GM19397 (cell line): ENCODE results near the gene SRCIN1.
"Not testable (repeated sequence)": the region's sequence is repeated elsewhere in the genome, so short reads cannot be mapped to it uniquely, and the experiment has no call there.

Experiments
- ATAC-seq: cut with Tn5 transposase; IDR thresholded peaks from one replicate; pipeline ENCODE4 v1.9.1; 2021; ENCODE audit warnings: mild to moderate bottlenecking, moderate library complexity; ENCODE audit not compliant: unreplicated experiment

SRCIN1 gene

GRCh38 chr17:38550661-38551060 lies 55.1 kb downstream of the SRCIN1 start:
- ATAC-seq: no peak

- no peak for ATAC-seq
Observed at GRCh38 chr17:38549285-38549684, 56.5 kb downstream of the SRCIN1 start.

DNA sequence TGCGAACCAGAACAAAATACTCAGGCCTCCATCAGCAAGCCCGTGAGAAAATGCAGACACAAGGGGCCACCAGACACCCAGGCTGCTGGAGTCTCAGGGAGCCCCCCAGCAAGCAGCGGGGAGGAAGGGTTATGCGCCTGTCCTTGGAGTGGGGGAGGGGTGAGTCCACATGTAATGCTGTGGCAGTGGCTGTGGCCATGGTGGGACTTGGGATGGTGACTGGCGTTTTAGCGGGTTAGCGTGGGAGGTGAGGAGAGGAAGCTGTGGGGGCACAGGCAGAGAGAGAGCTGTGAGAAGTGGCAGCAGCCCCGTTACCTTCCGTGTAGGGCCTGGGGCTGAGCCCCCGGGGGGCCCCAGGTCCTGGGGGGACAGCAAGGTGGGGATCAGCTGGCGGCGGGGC lies 58.3 kb downstream of the SRCIN1 start:
- ATAC-seq: no peak

DNA sequence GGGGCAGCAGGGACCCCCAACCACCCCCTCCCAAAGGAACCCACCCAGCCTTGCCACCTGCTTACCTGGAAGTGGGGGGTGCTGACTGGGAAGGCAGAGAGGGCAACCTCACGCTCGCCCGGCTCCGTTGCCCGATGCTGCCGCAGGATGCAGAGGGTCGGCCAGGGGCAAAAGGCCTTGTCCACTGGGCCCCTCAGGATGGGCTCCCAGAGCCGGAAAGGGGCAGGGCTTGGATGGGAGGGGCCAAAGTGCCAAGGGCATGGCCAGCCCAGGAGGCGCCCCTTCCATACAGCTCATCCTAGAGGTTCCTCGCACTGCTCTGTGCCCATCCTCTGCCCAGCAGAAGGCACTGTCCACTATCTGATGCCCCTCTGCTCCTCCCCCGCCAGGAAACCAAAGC lies 59.4 kb downstream of the SRCIN1 start:
- no peak for ATAC-seq

- no peak for ATAC-seq
Observed at GRCh38 chr17:38545531-38546225, 60.1 kb downstream of the SRCIN1 start.

DNA sequence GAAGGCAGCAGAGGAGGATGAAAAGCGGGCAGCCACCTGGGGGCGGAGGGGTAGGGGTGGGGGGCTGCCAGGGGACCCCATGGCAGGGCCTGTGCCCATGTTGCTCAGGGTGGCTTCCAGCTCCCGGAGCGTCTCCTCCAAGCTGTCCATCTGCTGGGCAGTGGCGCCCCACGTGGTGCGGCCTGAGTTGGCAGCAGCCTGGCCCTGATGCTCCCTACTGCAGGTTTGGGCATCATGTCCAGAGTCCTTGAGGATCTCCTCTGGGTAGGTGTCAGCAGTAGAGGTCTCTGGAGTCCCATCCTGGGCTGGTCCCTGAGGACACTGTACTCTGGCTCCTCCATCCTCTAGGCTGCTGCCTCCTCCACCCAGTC lies 60.9 kb downstream of the SRCIN1 start:
- ATAC-seq: no peak

GRCh38 chr17:38544175-38544838 lies 61.4 kb downstream of the SRCIN1 start:
- ATAC-seq: no peak

DNA sequence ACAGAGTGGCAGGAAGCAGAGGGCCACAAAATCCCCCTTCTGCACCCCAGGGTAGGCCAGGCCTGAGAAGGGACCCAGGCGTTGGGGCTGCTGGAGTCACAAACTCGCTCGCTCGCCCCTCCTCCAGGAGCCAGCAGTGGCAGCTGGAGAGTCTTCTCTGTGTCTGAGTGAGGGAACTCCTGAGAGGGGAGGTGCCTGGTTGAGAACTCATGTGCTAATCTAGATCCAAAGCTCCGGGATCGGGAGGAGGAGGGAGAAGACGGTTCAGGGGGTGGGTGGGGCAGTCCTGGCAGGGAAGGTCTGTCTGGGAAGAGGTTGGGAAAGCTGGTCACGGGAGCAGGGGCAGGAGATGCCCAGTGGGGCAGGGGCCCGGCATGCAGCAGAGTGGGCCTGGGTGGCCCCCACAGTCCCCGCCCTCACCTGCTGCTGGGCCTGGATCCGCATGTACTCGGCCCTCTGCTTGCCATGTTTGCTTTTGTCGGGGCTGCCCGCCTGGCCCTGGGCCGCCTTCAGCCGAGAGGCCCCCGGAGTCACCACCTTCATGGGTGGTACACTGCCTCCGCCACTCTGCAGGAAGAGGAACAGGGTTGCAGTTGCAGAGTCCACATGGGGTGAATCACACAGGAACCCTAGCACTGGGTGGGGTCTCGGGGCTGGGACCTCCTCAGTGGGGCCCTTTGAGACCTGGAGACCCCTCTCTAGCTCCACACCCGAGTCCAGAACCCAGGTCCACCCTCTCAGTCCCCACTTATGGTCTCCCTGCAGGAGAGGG lies 62.2 kb downstream of the SRCIN1 start:
- ATAC-seq: no peak

GRCh38 chr17:38542286-38542685 lies 63.5 kb downstream of the SRCIN1 start:
- ATAC-seq: no peak

DNA sequence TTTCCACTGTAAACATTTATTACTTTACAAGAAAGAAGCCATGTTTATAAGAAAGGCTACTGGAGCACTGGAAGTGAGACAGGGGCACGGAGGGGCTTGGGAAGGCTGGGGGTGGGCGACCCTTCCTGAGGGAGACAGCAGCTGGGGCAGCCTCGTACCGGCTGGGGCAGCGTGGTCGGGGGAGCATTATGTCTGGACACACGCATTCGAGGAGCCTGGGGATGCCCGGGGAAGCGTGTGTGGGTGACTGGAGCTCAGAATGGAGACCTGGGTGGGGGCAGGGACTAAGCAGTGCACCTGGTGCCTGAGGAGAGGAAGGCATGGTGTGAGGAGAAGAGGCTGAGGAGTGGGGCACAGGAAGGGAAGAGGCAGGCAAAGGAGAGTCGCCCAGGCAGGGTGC lies 64.5 kb downstream of the SRCIN1 start:
- ATAC-seq: no peak

- ATAC-seq: no peak
Observed at GRCh38 chr17:38540514-38541045, 65.2 kb downstream of the SRCIN1 start.

DNA sequence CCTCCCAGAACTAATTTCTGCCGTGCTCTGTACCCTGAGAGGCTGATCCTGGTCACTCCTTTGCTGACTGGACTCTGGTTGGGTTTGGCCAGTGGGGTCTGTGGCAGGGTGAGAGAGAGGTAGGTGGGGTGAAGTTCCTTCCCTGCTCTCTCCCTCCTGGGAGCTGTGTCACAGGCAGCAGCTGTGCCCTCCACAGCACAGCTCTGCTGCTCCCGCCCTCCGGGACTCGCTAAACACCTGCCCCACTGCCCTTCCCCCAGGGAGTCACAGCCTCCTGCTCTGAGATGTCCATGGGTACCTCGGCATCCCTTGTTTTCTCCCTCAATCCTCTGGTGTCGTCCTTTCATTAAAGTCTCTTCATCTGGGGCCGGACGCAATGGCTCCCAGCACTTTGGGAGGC lies 66.4 kb downstream of the SRCIN1 start:
- ATAC-seq: no peak

- no peak for ATAC-seq
Observed at GRCh38 chr17:38538906-38539305, 66.8 kb downstream of the SRCIN1 start.

GRCh38 chr17:38536661-38537060 lies 69.1 kb downstream of the SRCIN1 start:
- no peak for ATAC-seq

GRCh38 chr17:38535886-38536285 lies 69.9 kb downstream of the SRCIN1 start:
- no peak for ATAC-seq

- ATAC-seq: no peak
Observed at GRCh38 chr17:38534498-38534885, 71.3 kb downstream of the SRCIN1 start.

DNA sequence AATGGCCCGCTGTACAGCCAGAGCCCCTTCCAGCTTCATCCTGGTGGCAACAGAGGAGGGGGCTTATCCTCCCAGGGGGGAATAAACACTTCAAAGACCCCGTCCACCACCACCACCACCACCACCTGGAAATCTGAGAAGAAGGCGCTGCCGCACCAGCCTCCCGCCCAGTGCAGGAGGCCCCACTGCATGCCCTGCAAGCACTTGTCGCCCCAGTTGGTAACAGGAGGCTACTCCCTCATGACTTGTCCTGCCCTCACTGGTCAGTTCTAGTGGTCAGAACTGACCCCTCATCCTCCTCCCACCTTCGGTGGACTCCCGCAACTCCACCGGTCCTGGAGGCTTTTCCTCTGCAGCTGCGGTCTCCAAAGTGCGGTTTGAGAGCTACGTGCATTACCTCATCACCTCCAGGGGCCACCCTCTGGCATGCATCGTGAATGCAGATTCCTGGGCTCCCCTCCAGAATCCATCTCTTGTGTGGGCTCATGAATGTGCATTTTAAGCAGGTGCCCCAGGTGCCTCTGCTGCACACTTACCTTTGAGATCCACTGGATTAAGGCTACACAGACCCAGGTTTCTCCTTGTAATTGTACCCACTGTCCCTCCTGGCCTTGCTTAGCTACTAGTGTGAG lies 71.8 kb downstream of the SRCIN1 start:
- ATAC-seq: no peak

DNA sequence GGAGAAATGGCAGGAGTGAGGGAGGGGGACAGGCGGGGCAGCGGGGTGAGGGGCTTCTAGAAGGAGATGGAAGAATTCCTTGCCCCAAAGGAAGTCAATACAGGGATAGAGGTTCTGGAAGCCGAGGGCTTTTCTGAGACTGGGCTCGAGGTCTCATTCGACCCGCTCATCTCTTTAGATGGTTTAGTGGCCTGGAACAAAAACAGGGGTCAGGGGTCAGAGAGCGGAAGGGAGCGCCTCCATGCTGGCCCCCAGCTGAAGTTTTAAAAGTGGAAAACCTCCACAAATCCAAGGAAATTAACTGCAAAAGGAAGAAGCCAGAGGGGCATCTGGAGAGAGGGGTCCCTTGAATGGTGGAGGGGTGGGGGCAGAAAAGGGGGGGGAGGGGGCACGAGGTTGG lies 72.5 kb downstream of the SRCIN1 start:
- ATAC-seq: no peak

DNA sequence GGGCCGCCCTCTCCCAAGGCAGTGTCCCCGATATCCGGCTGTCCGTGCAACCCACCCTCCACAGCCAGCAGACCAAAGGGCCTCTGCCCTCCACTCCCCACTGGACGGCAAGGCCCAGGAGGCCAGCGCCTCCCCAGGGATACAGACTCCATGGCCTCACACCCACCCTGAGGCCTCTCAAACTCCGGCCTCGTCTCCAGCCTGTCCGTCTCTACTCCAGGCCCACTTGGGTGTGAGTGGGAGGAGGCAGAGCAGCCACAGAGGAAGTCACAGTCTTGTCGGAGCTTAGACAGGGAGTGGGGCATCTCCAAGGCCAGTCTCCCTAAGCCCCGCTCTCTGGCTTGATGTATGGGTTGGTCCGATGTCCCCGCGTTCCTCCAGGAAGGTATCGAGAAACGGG lies 73.3 kb downstream of the SRCIN1 start:
- ATAC-seq: no peak

GRCh38 chr17:38531761-38532160 lies 74.0 kb downstream of the SRCIN1 start:
- not testable (repeated sequence) for ATAC-seq

GRCh38 chr17:38530856-38531255 lies 74.9 kb downstream of the SRCIN1 start:
- not testable (repeated sequence) for ATAC-seq
